Measurements from ENCODE around the gene KRT75.
"Not testable (repeated sequence)": the region's sequence is repeated elsewhere in the genome, so short reads cannot be mapped to it uniquely, and the experiment has no call there.

KRT75 gene

GRCh38 chr12:52454411-52455201 is 20.4 kb upstream of the KRT75 start:
- H3K27ac ChIP-seq (ENCODE audit: poor library complexity, severe bottlenecking): peak overlapping the region; percentile 83
- H3K36me3 ChIP-seq (ENCODE audit: low read depth): no peaks in the 10 kb centered on the region
- TF ChIP-seq, protein P1, sequence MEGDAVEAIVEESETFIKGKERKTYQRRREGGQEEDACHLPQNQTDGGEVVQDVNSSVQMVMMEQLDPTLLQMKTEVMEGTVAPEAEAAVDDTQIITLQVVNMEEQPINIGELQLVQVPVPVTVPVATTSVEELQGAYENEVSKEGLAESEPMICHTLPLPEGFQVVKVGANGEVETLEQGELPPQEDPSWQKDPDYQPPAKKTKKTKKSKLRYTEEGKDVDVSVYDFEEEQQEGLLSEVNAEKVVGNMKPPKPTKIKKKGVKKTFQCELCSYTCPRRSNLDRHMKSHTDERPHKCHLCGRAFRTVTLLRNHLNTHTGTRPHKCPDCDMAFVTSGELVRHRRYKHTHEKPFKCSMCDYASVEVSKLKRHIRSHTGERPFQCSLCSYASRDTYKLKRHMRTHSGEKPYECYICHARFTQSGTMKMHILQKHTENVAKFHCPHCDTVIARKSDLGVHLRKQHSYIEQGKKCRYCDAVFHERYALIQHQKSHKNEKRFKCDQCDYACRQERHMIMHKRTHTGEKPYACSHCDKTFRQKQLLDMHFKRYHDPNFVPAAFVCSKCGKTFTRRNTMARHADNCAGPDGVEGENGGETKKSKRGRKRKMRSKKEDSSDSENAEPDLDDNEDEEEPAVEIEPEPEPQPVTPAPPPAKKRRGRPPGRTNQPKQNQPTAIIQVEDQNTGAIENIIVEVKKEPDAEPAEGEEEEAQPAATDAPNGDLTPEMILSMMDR (IDR thresholded peaks at IDR 0.05; ENCODE audit: poor library complexity, severe bottlenecking): no peak
- no peak for DNase-seq (ENCODE audit: low spot score)
- H3K27me3 ChIP-seq (ENCODE audit: insufficient read depth, poor library complexity, severe bottlenecking): no peaks in the 10 kb centered on the region
- peaks cover 34% of the 10 kb centered on the region for H3K4me1 ChIP-seq (ENCODE audit: insufficient read depth, poor library complexity, severe bottlenecking)
- H3K4me3 ChIP-seq (ENCODE audit: severe bottlenecking): no peak overlapping the region
- no peak for ATAC-seq (ENCODE audit: low read depth)
- H3K9me3 ChIP-seq (ENCODE audit: severe bottlenecking): no peaks in the 10 kb centered on the region

- DNase-seq (ENCODE audit: low spot score) (no peak), ATAC-seq (ENCODE audit: low read depth) (peak; percentile 92)
- H3K9me3 ChIP-seq (ENCODE audit: severe bottlenecking): no peaks in the 10 kb centered on the region
- peaks cover 34% of the 10 kb centered on the region for H3K4me1 ChIP-seq (ENCODE audit: insufficient read depth, poor library complexity, severe bottlenecking)
- TF ChIP-seq, protein P1 (IDR thresholded peaks at IDR 0.05; ENCODE audit: poor library complexity, severe bottlenecking): no peak
- no peaks in the 10 kb centered on the region for H3K27me3 ChIP-seq (ENCODE audit: insufficient read depth, poor library complexity, severe bottlenecking)
- no peak within 1 kb of the TSS for H3K4me3 ChIP-seq (ENCODE audit: severe bottlenecking)
- H3K27ac ChIP-seq (ENCODE audit: poor library complexity, severe bottlenecking): peak within 1 kb of the TSS; percentile 83
- H3K36me3 ChIP-seq (ENCODE audit: low read depth): no peaks in the 10 kb centered on the region
Observed at GRCh38 chr12:52452101-52452500, 17.9 kb upstream of the KRT75 start, which contains the start of gene KRT6B. Gene KRT6B, minus strand, starts transcription at chr12:52452146. Its CDS starts 68 bp downstream, at chr12:52452078.

DNA sequence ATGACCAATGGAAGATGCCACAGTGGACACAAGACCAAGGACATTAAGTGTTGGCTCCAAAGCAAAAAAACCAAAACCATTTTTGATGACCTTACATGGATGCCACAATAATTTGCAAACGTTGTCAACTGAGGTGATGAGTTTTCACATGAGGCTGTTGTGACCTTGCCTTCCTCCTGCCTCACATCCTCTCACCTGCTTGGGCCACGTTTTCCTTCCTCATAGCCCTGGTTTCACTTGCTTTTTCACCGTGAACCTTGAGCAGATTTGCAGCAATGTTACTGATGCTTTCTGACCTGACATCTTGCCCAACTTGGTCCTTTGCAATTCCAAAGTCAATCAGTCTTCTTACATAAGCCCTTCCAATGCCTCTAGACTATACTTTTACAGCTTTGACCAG is 14.1 kb upstream of the KRT75 start:
- DNase-seq (ENCODE audit: low spot score) (no peak), ATAC-seq (ENCODE audit: low read depth) (no peak)
- TF ChIP-seq, protein P1 (IDR thresholded peaks at IDR 0.05; ENCODE audit: poor library complexity, severe bottlenecking): no peak
- Histone ChIP-seq H3K27ac (ENCODE audit: poor library complexity, severe bottlenecking) (no peak overlapping the region), H3K4me3 (ENCODE audit: severe bottlenecking) (no peak overlapping the region), H3K36me3 (ENCODE audit: low read depth) (no peaks in the 10 kb centered on the region), H3K27me3 (ENCODE audit: insufficient read depth, poor library complexity, severe bottlenecking) (no peaks in the 10 kb centered on the region), H3K9me3 (ENCODE audit: severe bottlenecking) (no peaks in the 10 kb centered on the region), H3K4me1 (ENCODE audit: insufficient read depth, poor library complexity, severe bottlenecking) (peaks cover 15% of the 10 kb centered on the region)

GRCh38 chr12:52447196-52447595 is 13.0 kb upstream of the KRT75 start:
- not testable (repeated sequence) for ATAC-seq (ENCODE audit: low read depth); DNase-seq (ENCODE audit: low spot score); H3K36me3 ChIP-seq (ENCODE audit: low read depth); H3K27me3 ChIP-seq (ENCODE audit: insufficient read depth, poor library complexity, severe bottlenecking); H3K9me3 ChIP-seq (ENCODE audit: severe bottlenecking); H3K4me3 ChIP-seq (ENCODE audit: severe bottlenecking); H3K27ac ChIP-seq (ENCODE audit: poor library complexity, severe bottlenecking)
- H3K4me1 ChIP-seq (ENCODE audit: insufficient read depth, poor library complexity, severe bottlenecking): peaks cover 11% of the 10 kb centered on the region

- Histone ChIP-seq H3K27ac (ENCODE audit: poor library complexity, severe bottlenecking) (no peak overlapping the region), H3K4me3 (ENCODE audit: severe bottlenecking) (no peak overlapping the region), H3K4me1 (ENCODE audit: insufficient read depth, poor library complexity, severe bottlenecking) (peaks cover 18% of the 10 kb centered on the region), H3K9me3 (ENCODE audit: severe bottlenecking) (no peaks in the 10 kb centered on the region), H3K36me3 (ENCODE audit: low read depth) (no peaks in the 10 kb centered on the region), H3K27me3 (ENCODE audit: insufficient read depth, poor library complexity, severe bottlenecking) (no peaks in the 10 kb centered on the region)
- DNase-seq (ENCODE audit: low spot score) (no peak), ATAC-seq (ENCODE audit: low read depth) (no peak)
- TF ChIP-seq, protein P1 (IDR thresholded peaks at IDR 0.05; ENCODE audit: poor library complexity, severe bottlenecking): no peak
Observed at GRCh38 chr12:52446367-52447045, 12.3 kb upstream of the KRT75 start.
